ENCODE data around the gene NOM1. TPM values are rescaled to one million over a fixed set of nuclear protein-coding genes. Genes with fewer than 3 reads are reported as not detected.
A peak's percentile ranks its signal among the peaks of the same experiment; 100 is the strongest.

The NOM1 gene
- total and polyA plus RNA-seq, 2 experiments from 2014 or later, result 9.2 to 17.9 TPM

DNA sequence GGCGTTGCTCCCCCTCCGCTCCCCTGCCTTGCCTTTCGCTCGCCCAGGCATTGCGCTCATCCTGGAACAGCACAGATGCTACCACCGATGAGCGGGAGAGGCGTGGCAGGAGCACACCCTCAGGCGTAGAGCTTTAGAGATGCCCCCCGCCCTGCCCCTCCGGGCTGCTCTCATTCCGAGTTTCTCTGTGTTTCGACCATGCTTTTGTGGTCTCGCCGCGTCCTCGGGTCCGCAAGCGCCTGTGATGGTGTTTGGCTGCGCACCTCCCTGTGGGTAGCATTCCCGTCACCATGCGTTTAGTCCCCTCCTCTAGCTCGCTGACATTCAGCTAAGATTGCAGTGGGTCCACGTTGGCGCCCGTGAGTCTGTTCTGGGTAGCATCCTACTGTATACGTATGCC, 18.7 kb downstream of the NOM1 start:
- Histone ChIP-seq H3K27me3 (replicated peaks; ENCODE audit: insufficient read depth) (no peaks in the 10 kb centered on the region), H2AFZ (no peak overlapping the region), H3K4me3 (no peak overlapping the region), H3K9me3 (ENCODE audit: low read depth) (no peaks in the 10 kb centered on the region), H3K4me1 (ENCODE audit: insufficient read depth) (no peaks in the 10 kb centered on the region), H3K9ac (no peak overlapping the region), H3K4me2 (ENCODE audit: unreplicated experiment) (no peak overlapping the region), H3K9me2 (ENCODE audit: insufficient read depth) (no peaks in the 10 kb centered on the region), H3K27ac (no peak overlapping the region), H3K36me3 (ENCODE audit: low read depth) (peaks cover 46% of the 10 kb centered on the region; the same call in 1 of the 2 replicates), H4K20me1 (ENCODE audit: insufficient read depth) (no peaks in the 10 kb centered on the region), H3K79me2 (ENCODE audit: insufficient read depth) (no peaks in the 10 kb centered on the region), H3F3A (ENCODE audit: insufficient read depth) (peaks cover 6% of the 10 kb centered on the region)
- in situ Hi-C loops (cut with MboI), result no loop called here
- 97 to 98% methylated on average over 27 of the region's 27 CpGs for WGBS, 2 experiments (ENCODE audit: low coverage in 1 of 2, low lambda C conversion rate in 2 of 2, missing lambda C conversion rate in 2 of 2)
- TF ChIP-seq EZH2phosphoT487 (IDR thresholded peaks at IDR 0.05; ENCODE audit: insufficient read depth, low read depth), result no peak
- TF ChIP-seq EZH2 (IDR thresholded peaks at IDR 0.05; ENCODE audit: insufficient read depth, poor library complexity, severe bottlenecking), result no peak
- no peak for DNase-seq

DNA sequence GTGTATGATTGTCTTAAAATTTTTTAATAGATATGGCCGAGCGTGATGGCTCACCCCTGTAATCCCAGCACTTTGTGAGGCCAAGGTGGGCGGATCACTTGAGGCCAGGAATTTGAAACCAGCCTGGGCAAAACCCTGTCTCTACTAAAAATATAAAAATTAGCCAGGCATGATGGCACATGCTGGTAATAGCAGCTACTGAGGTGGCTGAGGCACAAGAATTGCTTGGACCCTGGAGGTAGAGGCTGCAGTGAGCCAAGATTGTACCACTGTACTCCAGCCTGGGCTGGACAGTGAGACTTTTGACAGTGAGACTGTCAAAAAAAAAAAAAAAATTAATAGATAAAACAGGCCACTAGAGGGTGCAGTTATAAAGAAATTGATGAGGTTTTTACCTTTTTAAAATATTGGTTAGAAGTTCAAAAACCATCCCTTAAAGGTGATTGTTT, 20.5 kb downstream of the NOM1 start:
- Histone ChIP-seq H3K27ac (no peak overlapping the region), H2AFZ (no peak overlapping the region), H3K4me3 (no peak overlapping the region), H3K9me3 (ENCODE audit: low read depth) (no peaks in the 10 kb centered on the region), H3K4me1 (ENCODE audit: insufficient read depth) (no peaks in the 10 kb centered on the region), H3F3A (ENCODE audit: insufficient read depth) (peaks cover 6% of the 10 kb centered on the region), H3K36me3 (ENCODE audit: low read depth) (peaks cover 29% of the 10 kb centered on the region; the same call in 1 of the 2 replicates), H3K9me2 (ENCODE audit: insufficient read depth) (no peaks in the 10 kb centered on the region), H3K4me2 (ENCODE audit: unreplicated experiment) (no peak overlapping the region), H3K79me2 (ENCODE audit: insufficient read depth) (no peaks in the 10 kb centered on the region), H3K9ac (no peak overlapping the region), H3K27me3 (replicated peaks; ENCODE audit: insufficient read depth) (no peaks in the 10 kb centered on the region), H4K20me1 (ENCODE audit: insufficient read depth) (no peaks in the 10 kb centered on the region)
- DNase-seq, result peak; percentile 58
- TF ChIP-seq EZH2phosphoT487 (IDR thresholded peaks at IDR 0.05; ENCODE audit: insufficient read depth, low read depth) (no peak), EZH2 (IDR thresholded peaks at IDR 0.05; ENCODE audit: insufficient read depth, poor library complexity, severe bottlenecking) (no peak)
- in situ Hi-C loops (cut with MboI), result no loop called here
- 76 to 77% methylated on average over 3 of the region's 3 CpGs for WGBS, 2 experiments (ENCODE audit: low coverage in 1 of 2, low lambda C conversion rate in 2 of 2, missing lambda C conversion rate in 2 of 2)

DNA sequence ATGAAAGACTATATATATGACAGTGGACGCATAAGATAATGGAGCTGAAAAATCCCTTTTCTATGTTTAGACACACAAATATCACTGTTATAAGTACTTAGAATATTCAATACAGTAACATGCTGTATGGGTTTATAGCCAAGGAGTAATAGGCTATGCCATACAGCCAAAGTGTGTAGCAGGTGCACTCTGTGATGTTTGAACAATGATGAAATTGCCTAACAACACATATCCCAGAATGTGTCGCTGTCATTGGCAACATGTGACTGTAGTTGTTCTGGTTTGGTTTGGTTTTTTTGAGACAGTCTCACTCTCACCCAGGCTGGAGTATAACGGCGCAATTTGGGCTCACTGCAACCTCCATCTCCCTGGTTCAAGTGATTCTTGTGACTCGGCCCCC, 26.1 kb downstream of the NOM1 start:
- 94 to 99% methylated on average over 5 of the region's 5 CpGs for WGBS, 2 experiments (ENCODE audit: low coverage in 1 of 2, low lambda C conversion rate in 2 of 2, missing lambda C conversion rate in 2 of 2)
- no peak overlapping the region for H3K27ac ChIP-seq
- H3K4me3 ChIP-seq, result no peak overlapping the region
- no peaks in the 10 kb centered on the region for H3K79me2 ChIP-seq (ENCODE audit: insufficient read depth)
- in situ Hi-C loops (cut with MboI), result no loop called here
- H3K4me2 ChIP-seq (ENCODE audit: unreplicated experiment), result no peak overlapping the region
- no peak overlapping the region for H3K9ac ChIP-seq
- H3K4me1 ChIP-seq (ENCODE audit: insufficient read depth), result no peaks in the 10 kb centered on the region
- no peaks in the 10 kb centered on the region for H4K20me1 ChIP-seq (ENCODE audit: insufficient read depth)
- no peaks in the 10 kb centered on the region for H3K27me3 ChIP-seq (replicated peaks; ENCODE audit: insufficient read depth)
- H3K9me3 ChIP-seq (ENCODE audit: low read depth), result no peaks in the 10 kb centered on the region
- no peak for DNase-seq
- 0 out of 2 replicates have a peak, but pooled peaks cover 10% of the 10 kb centered on the region for H3K36me3 ChIP-seq (ENCODE audit: low read depth)
- H3K9me2 ChIP-seq (ENCODE audit: insufficient read depth), result no peaks in the 10 kb centered on the region
- no peaks in the 10 kb centered on the region for H3F3A ChIP-seq (ENCODE audit: insufficient read depth)
- no peak overlapping the region for H2AFZ ChIP-seq
- TF ChIP-seq EZH2 (IDR thresholded peaks at IDR 0.05; ENCODE audit: insufficient read depth, poor library complexity, severe bottlenecking) (no peak), EZH2phosphoT487 (IDR thresholded peaks at IDR 0.05; ENCODE audit: insufficient read depth, low read depth) (no peak)

DNA sequence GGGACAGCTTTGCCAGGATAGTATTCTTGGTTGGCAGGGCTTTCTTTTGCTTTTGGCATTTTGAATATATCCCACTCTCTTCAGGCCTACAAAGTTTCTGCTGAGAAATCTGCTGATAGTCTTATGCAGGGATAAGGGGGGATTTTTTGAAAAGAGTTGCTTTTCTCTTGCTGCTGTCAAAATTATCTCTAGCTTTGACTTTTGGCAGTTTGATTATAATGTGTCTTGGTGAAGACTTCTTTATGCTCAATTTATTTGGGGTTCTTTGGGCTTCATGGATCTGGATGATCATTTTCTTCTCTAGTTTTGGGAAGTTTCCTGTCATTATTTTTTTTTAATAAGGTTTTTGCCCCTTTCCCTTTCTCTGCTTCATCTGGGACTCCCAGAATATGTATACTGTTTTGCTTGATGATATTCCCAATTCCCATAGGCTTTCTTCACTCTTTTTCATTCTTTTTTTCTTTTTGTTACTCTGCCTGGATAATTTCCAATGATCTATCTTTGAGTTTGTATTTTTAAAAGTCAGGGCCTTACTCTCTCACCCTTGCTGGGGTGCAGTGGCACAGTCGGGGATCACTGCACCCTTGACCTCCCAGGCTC, 29.6 kb downstream of the NOM1 start:
- no peak for TF ChIP-seq EZH2phosphoT487 (IDR thresholded peaks at IDR 0.05; ENCODE audit: insufficient read depth, low read depth)
- TF ChIP-seq EZH2 (IDR thresholded peaks at IDR 0.05; ENCODE audit: insufficient read depth, poor library complexity, severe bottlenecking), result no peak
- DNase-seq, result no peak
- in situ Hi-C loops (cut with MboI), result no loop called here
- Histone ChIP-seq H3K4me3 (no peak overlapping the region), H3K27ac (no peak overlapping the region), H4K20me1 (ENCODE audit: insufficient read depth) (no peaks in the 10 kb centered on the region), H3K4me1 (ENCODE audit: insufficient read depth) (peaks cover 3% of the 10 kb centered on the region; the same call in 1 of the 2 replicates), H3K9ac (no peak overlapping the region), H3K79me2 (ENCODE audit: insufficient read depth) (no peaks in the 10 kb centered on the region), H3K9me3 (ENCODE audit: low read depth) (no peaks in the 10 kb centered on the region), H3K27me3 (replicated peaks; ENCODE audit: insufficient read depth) (no peaks in the 10 kb centered on the region), H3F3A (ENCODE audit: insufficient read depth) (peaks cover 10% of the 10 kb centered on the region), H3K36me3 (ENCODE audit: low read depth) (no peaks in the 10 kb centered on the region), H3K9me2 (ENCODE audit: insufficient read depth) (no peaks in the 10 kb centered on the region), H2AFZ (no peak overlapping the region), H3K4me2 (ENCODE audit: unreplicated experiment) (no peak overlapping the region)
- 97 to 100% methylated on average over 1 of the region's 1 CpG for WGBS, 2 experiments (ENCODE audit: low coverage in 1 of 2, low lambda C conversion rate in 2 of 2, missing lambda C conversion rate in 2 of 2)
